HG02885 (cell line): ENCODE measurements around the gene TMEM80.

ENCODE experiments used
- ATAC-seq: cut with Tn5 transposase; IDR thresholded peaks from one replicate; pipeline ENCODE4 v1.9.1; 2021; ENCODE audit warnings: mild to moderate bottlenecking; ENCODE audit not compliant: unreplicated experiment, poor library complexity

Gene TMEM80

DNA sequence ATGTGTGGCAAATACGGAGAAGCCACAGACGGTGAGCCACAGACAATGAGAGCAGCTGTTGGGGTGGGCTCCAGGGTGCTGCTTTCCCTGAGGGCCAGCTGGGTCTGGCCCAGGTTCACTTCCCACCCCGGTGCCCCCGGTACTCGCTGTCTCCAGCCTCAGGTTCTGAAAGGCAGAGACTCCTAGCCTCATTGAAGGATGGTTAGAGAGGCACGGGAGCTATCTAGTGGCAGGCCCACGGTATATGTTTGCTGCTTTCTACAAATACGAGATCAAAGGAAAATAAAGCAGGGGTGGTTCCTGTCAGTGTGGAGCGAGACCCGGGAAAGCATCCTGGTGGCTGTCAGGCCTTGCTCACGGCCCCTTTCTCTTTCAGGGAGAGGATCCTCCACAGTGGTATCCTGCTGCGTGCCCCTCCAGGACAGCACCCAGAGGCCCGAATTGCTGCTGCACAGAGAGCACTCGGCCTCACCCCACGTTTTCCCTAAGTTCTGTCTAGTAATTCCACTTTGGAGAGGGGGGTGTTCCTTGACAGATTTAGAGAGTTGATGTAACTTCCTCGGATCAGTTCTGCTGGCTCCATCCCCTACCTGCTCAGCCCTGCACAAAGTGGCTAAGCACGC lies 3.0 kb downstream of the TMEM80 start:
- ATAC-seq: no peak

DNA sequence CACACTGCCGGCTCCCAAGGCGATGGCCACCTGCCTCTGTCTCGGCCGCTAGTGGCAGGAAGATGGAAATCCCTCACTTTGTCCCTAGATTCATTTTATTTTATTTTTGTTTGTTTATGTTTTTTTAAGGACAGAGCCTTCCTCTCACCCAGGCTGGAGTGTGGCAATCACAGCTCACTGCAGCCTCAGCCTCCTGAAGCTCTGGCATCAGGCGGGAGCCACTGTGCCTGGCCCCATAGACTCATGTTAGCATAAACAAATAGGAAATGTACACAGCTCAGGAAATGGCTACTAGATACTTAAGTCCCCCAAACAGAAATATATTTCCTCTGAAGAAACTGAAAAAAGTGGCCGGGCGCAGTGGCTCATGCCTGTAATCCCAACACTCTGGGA lies 3.5 kb downstream of the TMEM80 start:
- ATAC-seq: no peak

DNA sequence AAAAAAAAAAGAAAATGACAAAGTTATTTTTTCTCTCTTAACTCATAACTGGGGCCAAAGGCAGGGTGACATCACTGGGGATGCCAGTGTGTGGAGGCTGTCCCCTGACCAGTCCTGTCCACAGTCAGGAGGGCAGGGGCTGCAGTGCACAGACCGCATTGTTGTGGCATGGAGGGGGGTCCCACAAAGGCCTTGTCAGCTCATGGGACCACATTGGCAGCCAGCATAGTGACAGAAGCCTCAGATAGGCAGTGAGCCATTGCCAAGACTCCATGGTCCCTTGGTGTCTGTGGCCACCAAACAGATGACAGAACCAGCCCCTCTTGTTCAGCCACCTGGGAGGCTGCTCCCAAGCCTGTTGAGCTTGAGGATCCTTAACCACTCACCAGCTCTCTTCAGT lies 4.1 kb downstream of the TMEM80 start:
- ATAC-seq: no peak

DNA sequence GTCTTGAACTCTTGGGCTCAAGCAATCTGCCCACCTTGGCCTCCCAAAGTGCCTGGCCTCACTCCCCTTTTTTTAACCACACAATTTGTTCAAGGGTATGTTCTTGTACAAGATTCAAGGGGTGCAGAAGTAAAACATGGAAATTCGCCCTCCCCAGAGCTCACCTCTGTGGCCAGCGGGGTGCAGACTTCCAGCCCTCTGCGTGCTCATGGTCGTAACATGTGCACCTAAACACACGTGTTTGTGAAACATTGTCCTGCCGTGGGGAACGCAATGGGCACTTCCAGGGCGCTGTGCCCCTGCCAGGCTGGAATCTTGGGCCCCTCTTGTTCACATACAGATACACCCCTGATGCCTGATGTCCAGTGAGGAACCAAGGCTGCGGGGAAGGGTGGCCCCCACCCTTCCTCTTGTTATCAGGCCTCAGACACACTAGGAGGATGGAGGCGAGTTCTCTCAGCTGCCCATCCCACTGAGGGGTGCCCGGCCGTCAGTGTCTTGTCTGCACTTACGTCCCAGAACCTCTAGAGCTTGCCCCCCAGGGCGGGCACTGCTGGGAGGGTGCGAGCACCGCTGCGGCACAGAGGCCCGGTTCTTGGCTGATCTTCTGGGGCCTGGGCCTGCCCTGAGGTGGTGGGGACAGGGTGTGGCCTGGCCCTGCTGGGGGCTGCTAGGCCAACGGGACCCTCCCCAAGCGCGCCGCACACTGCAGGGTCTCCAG lies 6.3 kb downstream of the TMEM80 start:
- ATAC-seq: no peak

DNA sequence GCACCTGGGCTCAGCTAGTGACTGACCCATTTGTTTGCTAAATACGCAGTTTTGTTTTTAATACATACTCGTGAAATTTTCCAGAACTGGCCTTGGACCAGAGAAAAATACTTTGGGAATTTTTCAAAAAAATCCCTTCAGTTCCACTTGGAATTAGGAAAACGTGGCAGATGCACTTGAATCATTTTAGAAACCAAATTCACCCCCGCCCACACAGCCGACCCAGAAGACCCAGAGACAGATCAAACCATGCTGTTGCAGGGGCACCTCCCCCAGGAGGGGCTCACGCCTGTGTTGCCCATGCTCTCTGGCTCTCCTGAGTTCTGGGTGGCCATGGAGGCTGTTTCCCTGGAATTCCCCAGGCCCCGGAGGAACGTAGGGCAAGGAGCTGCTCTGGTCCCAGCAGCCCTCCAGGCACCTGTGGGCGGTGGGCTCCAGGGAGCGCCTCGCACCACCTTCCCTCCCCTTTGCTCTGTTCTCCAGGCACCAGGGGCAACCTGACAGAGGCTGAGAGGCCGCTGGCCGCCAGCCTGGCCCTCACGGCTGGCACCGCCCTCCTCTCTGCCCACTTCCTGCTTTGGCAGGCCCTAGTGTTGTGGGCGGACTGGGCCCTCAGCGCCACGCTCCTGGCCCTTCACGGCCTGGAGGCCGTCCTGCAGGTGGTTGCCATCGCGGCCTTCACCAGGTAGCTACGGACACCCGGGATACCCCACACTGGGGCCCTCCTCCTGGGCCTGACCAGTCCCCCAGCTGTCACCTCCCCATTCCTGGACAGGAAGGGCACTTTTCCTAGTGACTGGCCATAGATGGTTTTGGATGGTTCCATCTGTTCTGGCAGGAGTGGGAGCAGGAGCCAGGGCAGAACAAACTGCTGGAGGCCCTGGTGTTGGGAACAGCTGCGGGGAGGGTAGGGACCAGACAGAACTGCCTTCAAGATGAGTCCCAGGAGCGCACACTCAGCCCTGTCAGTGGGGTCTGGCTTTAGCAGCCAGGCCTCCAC lies 7.1 kb downstream of the TMEM80 start:
- ATAC-seq: no peak

DNA sequence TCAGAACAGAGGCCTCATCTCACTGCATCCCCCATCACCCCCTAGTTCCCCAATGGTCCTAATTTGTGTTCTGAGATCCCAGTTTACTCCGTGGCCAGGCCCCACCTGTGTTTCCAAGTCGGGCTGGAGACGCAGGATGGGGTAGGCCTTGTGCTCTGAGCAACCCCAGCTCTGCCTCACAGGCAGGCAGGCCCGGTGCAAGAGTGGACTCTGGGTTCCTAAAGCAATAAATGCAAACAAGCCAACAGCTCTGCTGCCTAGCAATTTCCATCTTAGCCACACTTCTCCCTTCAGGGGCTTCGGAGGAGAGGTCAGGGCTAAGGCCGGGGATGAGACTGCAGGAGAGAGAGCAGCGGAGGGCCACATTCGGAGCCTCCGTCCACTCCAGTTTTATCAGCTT lies 7.9 kb downstream of the TMEM80 start:
- no peak for ATAC-seq

DNA sequence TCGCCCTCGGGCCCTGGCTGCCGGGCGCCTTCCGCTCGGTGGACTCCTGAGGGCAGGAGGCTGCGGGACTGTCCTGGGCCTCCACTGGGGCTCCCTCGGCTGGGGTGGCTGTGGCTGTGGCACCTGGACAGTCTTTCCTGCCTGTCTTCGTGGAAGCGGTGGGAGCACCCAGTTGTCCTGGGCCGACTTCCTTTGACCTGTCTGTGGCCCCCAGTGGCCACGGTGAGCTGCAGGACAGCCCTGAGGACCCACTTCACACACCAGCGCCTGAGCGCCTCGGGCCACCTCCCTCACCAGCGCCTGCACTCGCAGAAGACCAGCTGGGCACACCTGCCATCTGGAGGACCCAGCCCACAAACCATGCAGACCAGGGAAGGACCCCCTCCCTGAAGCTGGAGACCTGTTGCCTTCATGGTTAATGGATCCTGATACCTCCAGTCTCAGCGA lies 8.6 kb downstream of the TMEM80 start:
- ATAC-seq: no peak

DNA sequence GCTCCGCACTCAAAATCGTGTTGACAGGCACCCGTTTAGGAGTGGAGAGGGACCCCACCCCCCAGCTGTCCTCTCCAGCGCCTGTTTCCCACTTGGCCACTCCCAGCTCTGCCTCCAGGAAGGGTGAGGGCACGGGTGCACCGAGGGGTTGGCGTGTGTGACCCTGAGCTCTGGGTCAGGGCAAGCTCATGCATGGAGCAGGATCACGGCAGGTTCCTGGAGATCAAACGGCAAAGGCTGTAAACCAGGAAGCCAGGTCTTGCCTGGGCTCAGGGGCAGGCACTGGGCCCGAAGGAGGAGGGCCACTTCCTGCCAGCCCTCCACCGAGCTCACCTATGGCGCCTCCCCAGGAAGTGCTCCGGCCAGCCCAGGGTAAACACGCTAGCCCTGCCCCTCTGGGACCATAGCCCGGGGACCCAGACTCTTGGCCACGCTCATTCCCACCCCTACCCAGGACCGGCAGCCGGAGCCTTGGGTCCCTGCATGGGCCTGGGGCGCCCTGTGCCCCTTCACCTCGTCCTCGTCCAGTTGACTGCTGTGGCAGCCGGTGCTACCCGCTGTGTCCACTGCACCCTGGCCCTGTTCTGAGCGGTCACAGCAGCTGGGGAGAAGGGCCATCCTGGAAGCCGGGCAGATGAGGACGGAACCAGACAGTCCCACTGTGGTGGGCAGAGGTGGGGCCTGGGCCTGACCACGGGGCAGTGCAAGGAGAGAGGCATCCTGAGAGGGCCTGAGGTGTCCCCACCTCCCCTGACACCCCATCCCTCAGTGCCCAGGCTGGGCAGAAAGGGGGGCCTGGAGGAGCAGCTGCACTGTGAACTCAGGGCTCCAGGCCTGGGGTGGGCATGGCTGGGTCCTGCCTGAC lies 9.4 kb downstream of the TMEM80 start:
- no peak for ATAC-seq

DNA sequence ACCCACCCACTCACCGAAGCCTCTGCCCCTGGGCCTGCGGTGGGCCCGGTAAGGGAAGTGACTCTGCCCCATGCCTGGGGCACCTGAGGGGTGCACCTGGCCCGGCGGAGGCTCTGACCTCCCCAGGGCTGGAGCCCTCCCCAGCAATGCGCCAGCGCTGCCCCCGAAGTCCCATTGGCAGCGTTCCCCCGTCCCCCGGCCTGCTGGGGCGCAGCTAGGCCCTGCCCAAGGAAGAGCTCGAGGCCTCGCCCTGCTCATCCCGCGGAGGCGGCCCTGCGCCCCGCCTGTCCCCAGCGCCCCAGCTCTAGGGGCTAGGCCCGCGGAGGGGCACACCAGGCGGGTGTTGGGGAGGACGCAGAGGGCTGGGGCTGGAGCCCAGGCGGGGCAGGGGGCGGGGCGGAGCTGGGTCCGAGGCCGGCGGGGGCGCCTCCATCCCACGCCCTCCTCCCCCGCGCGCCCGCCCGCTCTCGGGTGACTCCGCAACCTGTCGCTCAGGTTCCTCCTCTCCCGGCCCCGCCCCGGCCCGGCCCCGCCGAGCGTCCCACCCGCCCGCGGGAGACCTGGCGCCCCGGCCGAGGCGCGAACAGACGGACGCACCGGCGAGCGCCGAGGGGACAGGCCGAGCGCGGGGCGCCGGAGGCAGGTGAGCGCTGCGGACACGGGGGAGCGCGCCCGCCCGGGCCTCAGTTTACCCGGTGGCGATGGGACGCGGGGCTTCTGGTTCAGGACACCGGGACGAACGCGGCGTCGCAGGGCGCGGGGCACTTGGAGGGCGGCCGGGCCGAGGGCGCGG lies 10.2 kb downstream of the TMEM80 start, which contains the start of gene EPS8L2:
Gene EPS8L2, plus strand, starts transcription at position 586 of the 793 bp plus-strand sequence. CDS start 3,177 bp downstream, outside the sequence.
- ATAC-seq: no peak

DNA sequence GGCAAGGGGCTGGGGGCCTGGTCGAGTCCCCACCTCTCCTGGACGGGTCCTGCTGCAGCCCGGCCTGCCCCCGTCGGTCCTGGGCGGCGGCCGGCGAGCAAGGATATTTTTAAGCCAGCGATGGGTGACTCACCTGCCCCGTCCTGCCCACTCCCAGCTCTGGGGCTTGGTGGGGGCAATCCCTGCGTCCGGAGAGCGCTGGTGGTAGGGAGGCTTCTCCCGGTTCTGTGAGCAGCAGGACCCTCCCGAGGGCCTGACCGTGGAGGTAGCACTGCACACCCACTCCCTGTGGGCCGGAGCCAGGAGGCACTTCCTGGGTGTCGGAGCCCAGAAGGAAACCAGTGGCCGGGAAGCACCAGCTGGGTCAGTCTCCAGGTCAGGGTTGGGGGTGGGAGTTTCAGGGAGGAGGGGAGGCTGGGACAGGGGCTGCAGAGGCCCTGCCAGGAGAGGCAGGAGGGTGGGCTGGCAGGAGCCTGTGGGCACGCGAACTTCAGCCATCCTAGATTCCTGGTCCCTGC lies 10.9 kb downstream of the TMEM80 start:
- ATAC-seq: no peak

DNA sequence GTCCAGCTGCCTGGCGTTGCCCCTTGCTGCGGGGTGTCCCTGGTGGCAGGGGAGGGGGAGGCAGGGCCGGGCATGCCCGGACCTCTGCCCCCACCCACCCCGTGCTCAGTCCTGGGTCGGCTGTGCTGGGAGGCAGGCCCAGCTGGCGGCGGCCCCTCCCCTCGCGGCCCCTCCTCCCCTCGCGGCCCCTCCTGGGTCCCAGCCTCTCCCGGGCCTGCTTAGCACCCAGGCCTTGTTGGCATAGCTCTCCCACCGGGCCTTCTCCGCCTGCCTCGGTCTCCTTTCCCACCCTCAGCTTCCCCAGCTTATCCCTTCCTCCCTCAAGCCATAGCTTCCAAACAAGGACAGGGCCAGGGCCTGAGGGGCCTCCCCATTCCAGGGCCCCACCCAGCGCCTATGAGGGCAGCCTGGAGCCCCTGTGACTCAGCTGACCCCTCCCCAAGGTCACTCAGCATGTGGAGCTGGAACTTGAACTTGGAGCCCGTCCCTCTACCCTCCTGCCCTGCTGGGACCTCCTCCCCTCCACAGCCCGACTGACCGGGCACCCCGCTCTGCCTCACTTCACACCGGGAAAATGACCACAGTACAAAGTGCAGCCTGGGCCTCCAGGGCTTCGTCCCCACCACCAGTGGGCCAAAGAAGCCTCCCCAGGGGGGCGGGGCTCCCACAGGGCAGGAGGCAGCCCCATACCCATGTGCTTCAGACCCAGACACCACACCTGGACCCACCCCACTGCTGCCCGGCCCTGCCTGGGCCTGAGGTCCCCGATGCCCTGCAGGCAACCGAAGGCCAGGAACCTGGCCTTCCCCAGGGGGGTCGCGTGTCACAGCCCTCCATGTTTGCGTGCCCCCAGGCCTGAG lies 11.6 kb downstream of the TMEM80 start:
- no peak for ATAC-seq

DNA sequence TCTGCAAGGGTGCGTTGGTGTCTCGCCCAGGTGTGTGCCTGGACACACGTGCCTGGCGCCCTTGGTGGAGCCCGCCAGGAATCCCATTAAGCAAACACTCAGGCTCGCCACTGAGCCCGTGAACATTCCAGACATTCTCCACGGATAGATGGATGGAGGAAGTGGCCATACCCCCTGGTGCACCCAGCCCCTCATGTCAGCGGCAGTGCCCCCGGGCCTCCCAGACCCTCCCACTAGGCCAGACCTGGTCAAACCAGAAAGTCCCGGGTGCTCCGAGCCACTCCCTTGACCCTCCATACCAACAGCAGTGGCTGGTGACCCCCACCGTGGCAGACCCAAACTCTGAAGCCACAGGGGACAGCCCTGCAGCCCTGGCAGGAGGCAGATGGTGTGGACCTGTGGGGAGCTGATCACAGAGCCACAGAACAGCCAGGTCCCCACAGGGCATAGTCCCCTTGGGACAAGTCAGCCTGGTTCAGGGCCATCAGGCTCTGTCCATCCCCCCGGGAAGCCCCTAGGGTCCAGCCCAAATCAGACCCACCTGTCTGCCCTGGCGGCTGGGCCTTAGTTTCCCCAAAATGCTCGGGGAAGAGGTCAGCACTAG lies 12.3 kb downstream of the TMEM80 start:
- no peak for ATAC-seq

DNA sequence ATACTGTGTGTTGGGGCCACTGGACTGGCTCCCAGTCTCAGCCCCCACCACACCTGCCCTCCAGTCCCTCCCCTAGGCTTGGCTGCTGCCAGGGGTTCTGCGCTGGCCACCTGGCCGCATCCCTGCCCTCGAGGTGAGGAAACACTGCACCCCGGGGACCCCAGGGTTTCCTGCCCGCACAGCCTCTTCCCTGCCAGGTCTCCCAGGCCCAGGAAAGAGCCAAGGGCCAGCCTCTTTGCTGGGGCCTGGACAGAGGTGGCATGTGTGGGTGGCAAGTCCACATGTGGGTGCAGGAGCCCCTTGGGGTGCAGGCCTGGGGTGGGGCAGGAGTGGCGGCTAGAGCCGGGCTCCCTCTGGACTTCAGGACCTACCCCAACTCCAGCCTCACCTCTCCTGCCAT lies 12.9 kb downstream of the TMEM80 start:
- no peak for ATAC-seq

DNA sequence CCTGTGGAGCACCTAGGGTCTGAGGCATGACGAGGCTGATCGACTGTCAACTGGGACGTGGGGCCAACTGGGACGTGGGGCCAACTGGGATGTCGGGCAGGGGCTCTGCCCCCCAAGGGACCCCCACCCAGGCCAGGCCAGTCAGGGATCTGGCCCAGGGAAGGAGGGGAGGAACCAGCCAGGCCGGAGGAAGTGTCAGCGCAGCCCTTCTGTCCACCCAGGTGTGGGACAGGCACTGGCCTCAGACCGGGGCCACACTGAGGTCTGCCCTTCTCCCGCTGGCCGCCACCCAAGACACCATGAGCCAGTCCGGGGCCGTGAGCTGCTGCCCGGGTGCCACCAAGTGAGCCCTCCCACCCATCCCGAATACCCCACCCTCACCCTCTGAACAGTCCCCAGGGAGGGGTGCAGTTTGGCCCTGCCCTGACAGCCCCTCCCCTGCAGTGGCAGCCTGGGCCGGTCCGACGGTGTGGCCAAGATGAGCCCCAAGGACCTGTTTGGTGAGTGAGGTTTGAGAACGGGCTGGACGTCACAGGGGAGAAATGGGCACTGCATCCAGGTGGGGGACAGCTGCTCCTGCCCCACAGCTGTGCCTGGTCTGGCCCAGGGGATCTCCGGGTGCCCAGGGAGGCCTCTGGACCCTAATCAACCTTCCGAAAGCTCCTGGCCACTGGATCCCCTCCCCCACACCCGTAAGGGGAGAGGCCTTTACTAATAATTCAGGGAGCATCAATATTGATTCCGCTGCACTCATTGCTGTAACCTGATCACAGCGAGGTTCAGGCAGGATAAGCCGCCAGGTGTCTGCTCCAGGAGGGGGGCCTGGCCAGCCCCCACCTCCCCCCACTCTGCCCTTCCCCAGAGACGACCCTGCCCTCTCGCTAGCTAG lies 13.7 kb downstream of the TMEM80 start:
- no peak for ATAC-seq

DNA sequence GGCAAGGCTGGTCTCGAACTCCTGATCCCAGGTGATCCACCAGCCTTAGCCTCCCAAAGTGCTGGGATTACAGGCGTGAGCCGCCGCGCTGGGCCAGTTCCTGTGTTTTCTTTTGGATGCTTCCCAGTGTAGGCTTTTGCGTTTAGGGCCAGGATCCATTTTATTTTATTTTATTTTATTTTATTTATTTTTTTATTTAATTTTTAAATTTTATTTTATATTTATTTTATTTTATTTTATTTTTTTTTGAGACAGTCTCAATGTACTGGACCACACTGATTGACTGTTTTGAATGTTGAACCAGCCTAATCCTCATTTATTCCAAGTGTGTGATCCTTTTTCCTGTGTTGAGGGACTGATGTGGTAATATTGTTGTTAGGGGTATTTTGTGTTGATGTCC lies 18.8 kb downstream of the TMEM80 start:
- ATAC-seq: no peak

DNA sequence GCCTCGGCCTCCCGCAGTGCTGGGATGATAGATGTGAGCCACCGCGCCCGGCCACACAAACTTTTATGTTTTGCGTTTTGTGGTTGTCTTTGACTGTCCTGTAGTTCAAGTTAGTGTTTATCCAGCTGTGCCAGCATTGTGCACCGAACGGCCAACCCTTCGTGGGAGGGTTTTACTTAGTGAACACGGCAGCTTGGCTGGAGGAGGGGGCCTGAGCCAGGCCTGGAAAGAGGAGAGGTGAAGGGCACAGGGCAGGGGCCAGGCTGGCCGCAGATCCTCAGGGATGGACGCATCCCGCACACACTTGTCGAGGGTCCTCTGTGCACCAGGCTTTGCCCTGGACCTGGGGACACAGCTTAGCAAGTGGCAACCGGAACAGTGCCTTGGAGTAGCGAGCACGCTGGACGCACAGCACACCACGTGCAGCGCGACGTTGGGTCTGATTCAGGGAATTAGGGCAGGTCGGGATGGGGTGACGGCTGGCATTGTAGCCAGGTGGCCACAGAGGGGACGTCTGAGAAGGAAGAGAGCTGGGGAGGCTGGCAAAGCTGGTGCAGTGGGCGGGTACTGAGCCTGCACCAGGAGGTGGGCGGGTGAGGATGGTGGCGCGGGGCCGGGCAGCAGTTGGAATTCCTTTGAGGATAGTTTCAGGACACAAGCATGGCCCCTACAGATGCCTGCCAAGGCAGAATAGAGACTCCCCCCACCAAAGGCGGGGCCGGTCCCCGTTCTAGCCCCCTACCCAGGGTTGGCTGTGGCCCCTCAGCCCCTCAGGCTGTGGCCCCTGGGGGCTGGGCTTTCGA lies 23.8 kb downstream of the TMEM80 start:
- no peak for ATAC-seq
